K562 (cell line): ENCODE data around the gene TRIM38. TPM values are rescaled to one million over a fixed set of nuclear protein-coding genes. Genes with fewer than 3 reads are reported as not detected.

Experiments used
- MCM5 ChIP-seq: fragments of 450-650 bp; IDR thresholded peaks from 2 replicates; pipeline ENCODE4 v1.6.1; 2016; ENCODE audit warnings: low read depth
- MEF2D ChIP-seq: conservative IDR thresholded peaks from 2 replicates; pipeline ENCODE4 v1.6.1; 2016; ENCODE audit warnings: low read depth, missing genetic modification characterization, missing compliant biosample characterization
- POLR2H ChIP-seq: IDR thresholded peaks from 2 replicates; pipeline ENCODE4 v1.6.1; 2016; ENCODE audit warnings: missing genetic modification characterization, low read depth, mild to moderate bottlenecking, control low read depth, missing compliant biosample characterization, moderate library complexity
- PTBP1 ChIP-seq: fragments of 200-400 bp; formaldehyde crosslinking; IDR thresholded peaks from 2 replicates; pipeline ENCODE4 v1.6.1; 2017; ENCODE audit warnings: low read depth, low read length
- PTRF ChIP-seq: fragments of 450-650 bp; IDR thresholded peaks from 2 replicates; pipeline ENCODE4 v1.6.1; 2016; ENCODE audit warnings: mild to moderate bottlenecking, missing genetic modification characterization, missing compliant biosample characterization
- SREBF2 ChIP-seq: sonication (generic); formaldehyde crosslinking; IDR thresholded peaks from 2 replicates; pipeline ENCODE4 v1.4.0; 2020; ENCODE audit warnings: mild to moderate bottlenecking, missing genetic modification reagents
- ZNF165 ChIP-seq: fragments of 250-450 bp; sonication (Bioruptor Pico); IDR thresholded peaks from 2 replicates; pipeline ENCODE4 v1.4.0; 2020; ENCODE audit warnings: borderline replicate concordance
- ZNF696 ChIP-seq: fragments of 250-450 bp; sonication (Bioruptor Pico); conservative IDR thresholded peaks from 2 replicates; pipeline ENCODE4 v1.4.0; 2020; ENCODE audit warnings: mild to moderate bottlenecking, moderate library complexity
- ZNF780A ChIP-seq: fragments of 250-450 bp; sonication (Bioruptor Pico); IDR thresholded peaks from 2 replicates; pipeline ENCODE4 v1.5.0; 2021; ENCODE audit warnings: mild to moderate bottlenecking
- polyA plus RNA-seq, 8 experiments: library from polyadenylated mRNA; depleted of rRNA in 4 of 8; stranded (reverse) in 5 of 8; unstranded in 3 of 8; fragments of >200 nt; fragmentation: Nextera tagmentation in 2 of 8; fragmentation: Illumina TruSeq in 1 of 8; extraction: Ambion mirVana in 2 of 8; extraction: Trizol in 1 of 8; gene quantifications; 2 replicates each; pipeline versions ENCODE4 v1.2.1 to v1.2.3, GENCODE V29; 2011 to 2014; ENCODE audit warnings: inconsistent platforms in 1 of 8, missing spikeins in 1 of 8
- total RNA-seq, 7 experiments: library from RNA; depleted of rRNA in 6 of 7; stranded (reverse); fragments of >200 nt in 6 of 7; fragmentation: Illumina TruSeq in 2 of 7; extraction: Trizol in 2 of 7; gene quantifications; 2 replicates each; pipeline versions ENCODE4 v1.2.1 to v1.2.3, GENCODE V29; 2011 to 2021; ENCODE audit warnings: low replicate concordance in 1 of 7
- TF ChIP-seq, protein P1 (sequence below), 2 experiments: IDR thresholded peaks; 2 replicates each; pipeline ENCODE4 v1.6.1; 2012; ENCODE audit warnings: improper control_type of control experiment in 2 of 2, low read depth in 2 of 2, low read length in 2 of 2, borderline replicate concordance in 1 of 2
- TF ChIP-seq, protein P2 (sequence below): fragments of 250-450 bp; sonication (Bioruptor Pico); IDR thresholded peaks from 2 replicates; pipeline ENCODE4 v1.8.0; 2021; ENCODE audit warnings: moderate library complexity, mild to moderate bottlenecking, inconsistent platforms
- TF ChIP-seq, protein P3 (sequence below): sonication (generic); formaldehyde crosslinking; IDR thresholded peaks from 2 replicates; pipeline ENCODE4 v1.4.0; 2020; ENCODE audit warnings: mild to moderate bottlenecking, missing genetic modification reagents
- TF ChIP-seq, protein P4 (sequence below): sonication (generic); formaldehyde crosslinking; IDR thresholded peaks from 2 replicates; pipeline ENCODE4 v1.8.1; 2023; ENCODE audit warnings: mild to moderate bottlenecking, missing genetic modification reagents
- TF ChIP-seq, protein P5 (sequence below): fragments of 150-350 bp; conservative IDR thresholded peaks from 2 replicates; pipeline ENCODE4 v1.6.1; 2014; ENCODE audit warnings: low read length
- TF ChIP-seq, protein P6 (sequence below): sonication (generic); formaldehyde crosslinking; IDR thresholded peaks from 2 replicates; pipeline ENCODE4 v1.8.0; 2022; ENCODE audit warnings: mild to moderate bottlenecking, missing genetic modification reagents

Gene TRIM38
- total and polyA plus RNA-seq, 9 of the 15 experiments (the other 6 are each of a cell fraction or from before 2014, with no cell fraction given) = 1.7 to 6.7 (median 6.3) TPM

DNA sequence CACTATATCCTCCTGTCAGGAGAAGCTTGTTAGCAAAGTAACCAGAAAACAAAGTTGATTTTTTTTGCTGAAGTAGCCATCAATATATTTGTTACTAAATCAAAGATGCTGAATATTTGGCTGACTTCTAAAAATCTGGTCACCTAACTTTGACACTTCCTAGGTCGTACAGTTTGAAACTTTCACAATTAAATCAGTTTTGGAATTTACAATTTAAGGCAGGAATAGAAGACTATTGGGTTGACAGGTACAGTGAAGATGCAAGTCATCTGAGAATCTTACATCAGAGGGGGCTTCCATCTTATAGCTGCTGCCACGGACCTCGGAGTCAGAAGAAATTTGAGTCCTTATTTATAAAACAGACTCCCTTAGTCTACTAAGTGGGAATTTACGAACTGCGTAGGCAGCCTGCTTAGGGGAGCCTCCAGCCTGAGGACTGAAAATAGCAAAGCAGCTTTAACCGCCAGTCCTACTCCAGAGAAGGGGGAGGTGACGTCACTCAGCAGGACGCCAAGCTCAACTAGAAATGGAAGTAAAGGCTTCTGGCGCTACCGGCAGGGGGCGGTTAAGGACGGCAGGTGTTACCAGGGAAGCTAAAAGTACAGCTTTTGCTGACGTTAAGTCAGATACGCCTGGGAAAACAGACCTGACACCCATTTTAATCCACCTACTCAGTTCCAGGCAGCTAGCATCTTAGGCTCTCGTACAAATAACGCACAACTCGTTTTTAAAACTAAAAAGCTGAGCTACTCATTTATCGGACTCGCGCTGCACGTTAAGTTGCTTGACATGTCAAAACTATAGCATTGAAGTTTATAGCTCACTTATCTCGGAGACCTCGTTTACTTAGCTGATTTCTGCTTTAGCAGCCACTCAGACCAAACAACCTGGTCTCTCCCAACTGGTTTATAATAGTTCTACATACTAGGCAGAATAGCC, 63.6 kb downstream of the TRIM38 start (continued):
- TF ChIP-seq, protein P1, sequence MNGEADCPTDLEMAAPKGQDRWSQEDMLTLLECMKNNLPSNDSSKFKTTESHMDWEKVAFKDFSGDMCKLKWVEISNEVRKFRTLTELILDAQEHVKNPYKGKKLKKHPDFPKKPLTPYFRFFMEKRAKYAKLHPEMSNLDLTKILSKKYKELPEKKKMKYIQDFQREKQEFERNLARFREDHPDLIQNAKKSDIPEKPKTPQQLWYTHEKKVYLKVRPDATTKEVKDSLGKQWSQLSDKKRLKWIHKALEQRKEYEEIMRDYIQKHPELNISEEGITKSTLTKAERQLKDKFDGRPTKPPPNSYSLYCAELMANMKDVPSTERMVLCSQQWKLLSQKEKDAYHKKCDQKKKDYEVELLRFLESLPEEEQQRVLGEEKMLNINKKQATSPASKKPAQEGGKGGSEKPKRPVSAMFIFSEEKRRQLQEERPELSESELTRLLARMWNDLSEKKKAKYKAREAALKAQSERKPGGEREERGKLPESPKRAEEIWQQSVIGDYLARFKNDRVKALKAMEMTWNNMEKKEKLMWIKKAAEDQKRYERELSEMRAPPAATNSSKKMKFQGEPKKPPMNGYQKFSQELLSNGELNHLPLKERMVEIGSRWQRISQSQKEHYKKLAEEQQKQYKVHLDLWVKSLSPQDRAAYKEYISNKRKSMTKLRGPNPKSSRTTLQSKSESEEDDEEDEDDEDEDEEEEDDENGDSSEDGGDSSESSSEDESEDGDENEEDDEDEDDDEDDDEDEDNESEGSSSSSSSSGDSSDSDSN (IDR thresholded peaks at IDR 0.05; ENCODE audit: borderline replicate concordance in 1 of 2, low read depth in 2 of 2, low read length in 2 of 2) = no peak
- TF ChIP-seq, protein P2, sequence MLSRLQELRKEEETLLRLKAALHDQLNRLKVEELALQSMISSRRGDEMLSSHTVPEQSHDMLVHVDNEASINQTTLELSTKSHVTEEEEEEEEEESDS (CRISPR knock-in tag) = no peak
- TF ChIP-seq, protein P3, sequence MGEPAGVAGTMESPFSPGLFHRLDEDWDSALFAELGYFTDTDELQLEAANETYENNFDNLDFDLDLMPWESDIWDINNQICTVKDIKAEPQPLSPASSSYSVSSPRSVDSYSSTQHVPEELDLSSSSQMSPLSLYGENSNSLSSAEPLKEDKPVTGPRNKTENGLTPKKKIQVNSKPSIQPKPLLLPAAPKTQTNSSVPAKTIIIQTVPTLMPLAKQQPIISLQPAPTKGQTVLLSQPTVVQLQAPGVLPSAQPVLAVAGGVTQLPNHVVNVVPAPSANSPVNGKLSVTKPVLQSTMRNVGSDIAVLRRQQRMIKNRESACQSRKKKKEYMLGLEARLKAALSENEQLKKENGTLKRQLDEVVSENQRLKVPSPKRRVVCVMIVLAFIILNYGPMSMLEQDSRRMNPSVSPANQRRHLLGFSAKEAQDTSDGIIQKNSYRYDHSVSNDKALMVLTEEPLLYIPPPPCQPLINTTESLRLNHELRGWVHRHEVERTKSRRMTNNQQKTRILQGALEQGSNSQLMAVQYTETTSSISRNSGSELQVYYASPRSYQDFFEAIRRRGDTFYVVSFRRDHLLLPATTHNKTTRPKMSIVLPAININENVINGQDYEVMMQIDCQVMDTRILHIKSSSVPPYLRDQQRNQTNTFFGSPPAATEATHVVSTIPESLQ (CRISPR knock-in tag) = no peak
- no peak; the same call in 1 of the 2 replicates for TF ChIP-seq POLR2H (tag)
- TF ChIP-seq, protein P4, sequence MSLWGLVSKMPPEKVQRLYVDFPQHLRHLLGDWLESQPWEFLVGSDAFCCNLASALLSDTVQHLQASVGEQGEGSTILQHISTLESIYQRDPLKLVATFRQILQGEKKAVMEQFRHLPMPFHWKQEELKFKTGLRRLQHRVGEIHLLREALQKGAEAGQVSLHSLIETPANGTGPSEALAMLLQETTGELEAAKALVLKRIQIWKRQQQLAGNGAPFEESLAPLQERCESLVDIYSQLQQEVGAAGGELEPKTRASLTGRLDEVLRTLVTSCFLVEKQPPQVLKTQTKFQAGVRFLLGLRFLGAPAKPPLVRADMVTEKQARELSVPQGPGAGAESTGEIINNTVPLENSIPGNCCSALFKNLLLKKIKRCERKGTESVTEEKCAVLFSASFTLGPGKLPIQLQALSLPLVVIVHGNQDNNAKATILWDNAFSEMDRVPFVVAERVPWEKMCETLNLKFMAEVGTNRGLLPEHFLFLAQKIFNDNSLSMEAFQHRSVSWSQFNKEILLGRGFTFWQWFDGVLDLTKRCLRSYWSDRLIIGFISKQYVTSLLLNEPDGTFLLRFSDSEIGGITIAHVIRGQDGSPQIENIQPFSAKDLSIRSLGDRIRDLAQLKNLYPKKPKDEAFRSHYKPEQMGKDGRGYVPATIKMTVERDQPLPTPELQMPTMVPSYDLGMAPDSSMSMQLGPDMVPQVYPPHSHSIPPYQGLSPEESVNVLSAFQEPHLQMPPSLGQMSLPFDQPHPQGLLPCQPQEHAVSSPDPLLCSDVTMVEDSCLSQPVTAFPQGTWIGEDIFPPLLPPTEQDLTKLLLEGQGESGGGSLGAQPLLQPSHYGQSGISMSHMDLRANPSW (CRISPR knock-in tag) = no peak
- no peak for TF ChIP-seq SREBF2 (CRISPR knock-in tag)
- no peak for TF ChIP-seq MCM5
- no peak for TF ChIP-seq ZNF165
- TF ChIP-seq PTBP1 = peak; percentile 85
- TF ChIP-seq, protein P5, sequence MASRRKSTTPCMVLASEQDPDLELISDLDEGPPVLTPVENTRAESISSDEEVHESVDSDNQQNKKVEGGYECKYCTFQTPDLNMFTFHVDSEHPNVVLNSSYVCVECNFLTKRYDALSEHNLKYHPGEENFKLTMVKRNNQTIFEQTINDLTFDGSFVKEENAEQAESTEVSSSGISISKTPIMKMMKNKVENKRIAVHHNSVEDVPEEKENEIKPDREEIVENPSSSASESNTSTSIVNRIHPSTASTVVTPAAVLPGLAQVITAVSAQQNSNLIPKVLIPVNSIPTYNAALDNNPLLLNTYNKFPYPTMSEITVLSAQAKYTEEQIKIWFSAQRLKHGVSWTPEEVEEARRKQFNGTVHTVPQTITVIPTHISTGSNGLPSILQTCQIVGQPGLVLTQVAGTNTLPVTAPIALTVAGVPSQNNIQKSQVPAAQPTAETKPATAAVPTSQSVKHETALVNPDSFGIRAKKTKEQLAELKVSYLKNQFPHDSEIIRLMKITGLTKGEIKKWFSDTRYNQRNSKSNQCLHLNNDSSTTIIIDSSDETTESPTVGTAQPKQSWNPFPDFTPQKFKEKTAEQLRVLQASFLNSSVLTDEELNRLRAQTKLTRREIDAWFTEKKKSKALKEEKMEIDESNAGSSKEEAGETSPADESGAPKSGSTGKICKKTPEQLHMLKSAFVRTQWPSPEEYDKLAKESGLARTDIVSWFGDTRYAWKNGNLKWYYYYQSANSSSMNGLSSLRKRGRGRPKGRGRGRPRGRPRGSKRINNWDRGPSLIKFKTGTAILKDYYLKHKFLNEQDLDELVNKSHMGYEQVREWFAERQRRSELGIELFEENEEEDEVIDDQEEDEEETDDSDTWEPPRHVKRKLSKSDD = no peak; the same call in 1 of the 2 replicates
- TF ChIP-seq ZNF696 (CRISPR knock-in tag) = 0 out of 2 replicates have a peak, but pooled peaks have one; percentile 8
- TF ChIP-seq, protein P6, sequence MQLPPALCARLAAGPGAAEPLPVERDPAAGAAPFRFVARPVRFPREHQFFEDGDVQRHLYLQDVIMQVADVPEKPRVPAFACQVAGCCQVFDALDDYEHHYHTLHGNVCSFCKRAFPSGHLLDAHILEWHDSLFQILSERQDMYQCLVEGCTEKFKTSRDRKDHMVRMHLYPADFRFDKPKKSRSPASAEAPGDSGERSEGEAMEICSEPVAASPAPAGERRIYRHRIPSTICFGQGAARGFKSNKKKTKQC = no peak
- TF ChIP-seq ZNF780A (CRISPR knock-in tag) = no peak
- TF ChIP-seq MEF2D = no peak
- TF ChIP-seq PTRF (tag) = 0 out of 2 replicates have a peak, but pooled peaks have one; percentile 24
